ENCODE measurements around the gene ACSM6. TPM values are rescaled to one million over a fixed set of nuclear protein-coding genes. Genes with fewer than 3 reads are reported as not detected.
"Not testable (repeated sequence)": the region's sequence is repeated elsewhere in the genome, so short reads cannot be mapped to it uniquely, and the experiment has no call there.

The ACSM6 gene, protein sequence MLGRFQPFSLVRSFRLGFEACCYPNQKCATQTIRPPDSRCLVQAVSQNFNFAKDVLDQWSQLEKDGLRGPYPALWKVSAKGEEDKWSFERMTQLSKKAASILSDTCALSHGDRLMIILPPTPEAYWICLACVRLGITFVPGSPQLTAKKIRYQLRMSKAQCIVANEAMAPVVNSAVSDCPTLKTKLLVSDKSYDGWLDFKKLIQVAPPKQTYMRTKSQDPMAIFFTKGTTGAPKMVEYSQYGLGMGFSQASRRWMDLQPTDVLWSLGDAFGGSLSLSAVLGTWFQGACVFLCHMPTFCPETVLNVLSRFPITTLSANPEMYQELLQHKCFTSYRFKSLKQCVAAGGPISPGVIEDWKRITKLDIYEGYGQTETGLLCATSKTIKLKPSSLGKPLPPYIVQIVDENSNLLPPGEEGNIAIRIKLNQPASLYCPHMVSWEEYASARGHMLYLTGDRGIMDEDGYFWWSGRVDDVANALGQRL
- total RNA-seq (2014; rRNA removed; shearing (Covaris generic)): not detected in 2 replicates

DNA sequence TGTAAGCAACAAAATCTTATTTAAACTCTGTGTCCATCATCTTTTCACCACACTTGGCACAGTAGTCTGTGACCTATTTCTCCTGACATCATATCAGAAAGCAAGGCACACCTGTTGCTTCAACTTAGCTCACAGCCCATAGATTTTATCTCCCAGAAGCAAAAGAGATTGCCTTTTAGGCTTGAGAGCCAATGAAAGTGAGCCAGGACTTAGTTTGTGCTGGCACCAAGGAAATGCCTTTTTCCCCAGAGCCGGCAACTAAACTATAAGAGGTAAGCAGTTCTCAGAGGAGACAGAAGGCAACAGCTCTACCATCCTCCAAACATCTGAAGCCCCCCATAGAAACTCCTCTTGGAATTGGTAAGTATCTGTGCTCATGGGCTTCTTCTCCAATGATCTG is at the start of gene ACSM6:
Gene ACSM6 (plus strand): TSS at position 295 of the 400 bp plus-strand sequence. CDS start 248 bp downstream, outside the sequence.
- in situ Hi-C loops (cut with HindIII; ENCODE audit: low sequenced_read_pairs): no loop called here
- DNase-seq (ENCODE audit: low spot score): no peak

GRCh38 chr10:95168694-95169093 is 25.3 kb upstream of the ACSM6 start:
- in situ Hi-C loops (cut with HindIII; ENCODE audit: low sequenced_read_pairs): no loop called here
- DNase-seq (ENCODE audit: low spot score): no peak

GRCh38 chr10:95169522-95169921 is 24.5 kb upstream of the ACSM6 start:
- no peak for DNase-seq (ENCODE audit: low spot score)
- in situ Hi-C loops (cut with HindIII; ENCODE audit: low sequenced_read_pairs): no loop called here

DNA sequence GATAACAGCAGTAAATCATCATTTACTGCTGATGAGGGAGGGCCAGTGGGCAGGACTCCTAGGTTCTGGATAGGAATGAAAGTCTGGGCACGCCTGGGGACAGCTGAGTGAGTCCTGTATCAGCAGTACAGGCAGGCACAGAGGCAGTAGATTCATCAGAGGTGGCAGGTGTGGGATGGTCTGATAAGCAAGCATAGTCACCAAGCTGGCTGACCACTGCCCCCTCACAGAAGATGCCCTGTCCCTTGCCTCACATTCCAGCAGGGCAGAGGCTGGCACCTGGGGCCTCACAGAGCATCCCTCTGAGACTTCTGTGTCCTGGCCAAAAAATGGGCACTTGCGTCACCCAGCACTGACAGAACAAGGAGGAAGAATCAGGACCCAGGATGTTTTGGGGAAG is 23.2 kb upstream of the ACSM6 start:
- DNase-seq (ENCODE audit: low spot score): no peak
- in situ Hi-C loops (cut with HindIII; ENCODE audit: low sequenced_read_pairs): no loop called here

GRCh38 chr10:95171336-95171735 is 22.7 kb upstream of the ACSM6 start:
- in situ Hi-C loops (cut with HindIII; ENCODE audit: low sequenced_read_pairs): no loop called here
- DNase-seq (ENCODE audit: low spot score): no peak

DNA sequence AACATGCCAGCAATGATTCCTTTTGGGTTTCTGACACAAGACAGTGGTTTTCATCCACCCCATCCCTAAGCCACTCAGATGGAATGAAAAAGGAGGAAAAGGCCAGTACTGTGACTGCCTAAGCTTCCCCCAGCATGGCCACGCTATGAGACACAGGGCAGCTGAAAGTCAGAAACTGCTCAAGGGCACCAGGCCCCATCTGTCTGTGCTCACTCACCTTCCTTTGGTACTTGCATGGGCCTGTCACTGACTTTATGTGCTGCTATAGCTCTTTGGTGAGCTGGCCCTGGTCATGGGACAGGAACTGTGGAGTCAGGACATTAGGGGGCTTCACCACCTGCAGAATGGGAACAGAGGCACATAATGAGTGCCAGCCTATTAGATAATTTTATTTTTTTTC is 21.2 kb upstream of the ACSM6 start:
- in situ Hi-C loops (cut with HindIII; ENCODE audit: low sequenced_read_pairs): no loop called here
- DNase-seq (ENCODE audit: low spot score): no peak

- no peak for DNase-seq (ENCODE audit: low spot score)
- in situ Hi-C loops (cut with HindIII; ENCODE audit: low sequenced_read_pairs): no loop called here
These were observed 17.9 kb upstream of the ACSM6 start for GRCh38 chr10:95176101-95176500.

DNA sequence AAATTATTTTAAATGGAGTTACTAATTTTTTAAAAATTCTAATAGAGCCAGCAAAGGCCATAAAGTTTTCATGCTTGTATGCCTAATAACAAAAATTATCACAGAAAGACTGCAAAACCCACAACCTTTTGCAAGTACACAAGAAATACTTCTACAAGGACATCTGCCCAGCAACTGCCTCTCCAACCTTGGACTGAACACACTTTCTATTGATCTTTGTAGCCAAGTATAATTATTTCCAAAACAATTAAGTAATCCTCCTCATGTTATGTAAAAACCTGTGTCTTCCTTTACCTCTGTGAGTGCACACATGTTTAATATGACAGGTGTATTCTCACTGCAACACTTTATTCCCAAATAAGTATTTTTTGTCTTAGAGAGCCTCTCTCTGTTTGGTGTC is 16.6 kb upstream of the ACSM6 start:
- in situ Hi-C loops (cut with HindIII; ENCODE audit: low sequenced_read_pairs): no loop called here
- no peak for DNase-seq (ENCODE audit: low spot score)

GRCh38 chr10:95178266-95178665 is 15.8 kb upstream of the ACSM6 start:
- no peak for DNase-seq (ENCODE audit: low spot score)
- in situ Hi-C loops (cut with HindIII; ENCODE audit: low sequenced_read_pairs): no loop called here

DNA sequence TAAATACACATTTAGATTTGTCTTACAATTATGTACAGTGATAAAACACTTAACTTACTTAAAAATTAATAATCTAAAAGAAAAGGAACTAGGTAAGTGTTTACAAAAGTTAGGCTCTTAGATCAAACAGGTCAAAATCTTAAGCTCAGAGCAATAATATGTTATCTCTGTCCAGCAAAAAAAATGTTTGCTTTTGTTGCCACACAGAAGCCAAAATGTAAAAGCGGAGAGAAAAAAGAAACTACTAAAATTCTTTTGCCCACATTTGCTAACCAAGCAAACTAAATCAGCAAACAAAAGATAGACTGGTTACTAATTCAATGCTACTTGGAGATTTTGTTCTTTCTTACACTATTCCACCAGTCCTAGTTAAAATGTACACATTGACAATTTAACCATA is 15.2 kb upstream of the ACSM6 start:
- DNase-seq (ENCODE audit: low spot score): no peak

GRCh38 chr10:95181726-95182125 is 12.3 kb upstream of the ACSM6 start:
- in situ Hi-C loops (cut with HindIII; ENCODE audit: low sequenced_read_pairs): no loop called here
- DNase-seq (ENCODE audit: low spot score): no peak

More for the DNA sequence above, 15.2 kb upstream of the ACSM6 start:
- in situ Hi-C loops (cut with HindIII; ENCODE audit: low sequenced_read_pairs): no loop called here

- in situ Hi-C loops (cut with HindIII; ENCODE audit: low sequenced_read_pairs): no loop called here
- peak; percentile 51 for DNase-seq (ENCODE audit: low spot score)
These were observed 10.5 kb upstream of the ACSM6 start for GRCh38 chr10:95183271-95184230.

- in situ Hi-C loops (cut with HindIII; ENCODE audit: low sequenced_read_pairs): no loop called here
- no peak for DNase-seq (ENCODE audit: low spot score)
These were observed 6.4 kb upstream of the ACSM6 start for GRCh38 chr10:95187617-95188016.

- no peak for DNase-seq (ENCODE audit: low spot score)
These were observed 5.4 kb upstream of the ACSM6 start for GRCh38 chr10:95188593-95188992.

GRCh38 chr10:95196046-95196445 is 2.0 kb downstream of the ACSM6 start:
- in situ Hi-C loops (cut with HindIII; ENCODE audit: low sequenced_read_pairs): no loop called here
- no peak for DNase-seq (ENCODE audit: low spot score)

More at GRCh38 chr10:95188593-95188992, 5.4 kb upstream of the ACSM6 start:
- in situ Hi-C loops (cut with HindIII; ENCODE audit: low sequenced_read_pairs): no loop called here

DNA sequence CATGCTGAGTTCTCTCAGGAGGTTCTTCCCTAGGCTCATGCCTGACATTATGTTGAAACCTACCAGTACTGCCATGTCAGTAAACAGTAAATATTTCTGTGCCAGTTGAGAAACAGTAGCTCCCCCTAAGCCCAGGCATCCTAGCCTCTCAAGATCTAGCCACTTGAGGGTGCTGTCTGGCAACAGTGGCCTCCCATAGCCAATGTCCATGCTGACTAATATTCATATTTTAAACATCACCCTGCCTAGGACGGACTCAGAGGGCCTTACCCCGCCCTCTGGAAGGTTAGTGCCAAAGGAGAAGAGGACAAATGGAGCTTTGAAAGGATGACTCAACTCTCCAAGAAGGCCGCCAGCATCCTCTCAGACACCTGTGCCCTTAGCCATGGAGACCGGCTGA is 7.7 kb downstream of the ACSM6 start:
- DNase-seq (ENCODE audit: low spot score): no peak
- in situ Hi-C loops (cut with HindIII; ENCODE audit: low sequenced_read_pairs): no loop called here

GRCh38 chr10:95202865-95203264 is 8.8 kb downstream of the ACSM6 start:
- DNase-seq (ENCODE audit: low spot score); in situ Hi-C loops (cut with HindIII; ENCODE audit: low sequenced_read_pairs): not testable (repeated sequence)

GRCh38 chr10:95208702-95209391 is 14.8 kb downstream of the ACSM6 start:
- no peak for DNase-seq (ENCODE audit: low spot score)
- in situ Hi-C loops (cut with HindIII; ENCODE audit: low sequenced_read_pairs): no loop called here

DNA sequence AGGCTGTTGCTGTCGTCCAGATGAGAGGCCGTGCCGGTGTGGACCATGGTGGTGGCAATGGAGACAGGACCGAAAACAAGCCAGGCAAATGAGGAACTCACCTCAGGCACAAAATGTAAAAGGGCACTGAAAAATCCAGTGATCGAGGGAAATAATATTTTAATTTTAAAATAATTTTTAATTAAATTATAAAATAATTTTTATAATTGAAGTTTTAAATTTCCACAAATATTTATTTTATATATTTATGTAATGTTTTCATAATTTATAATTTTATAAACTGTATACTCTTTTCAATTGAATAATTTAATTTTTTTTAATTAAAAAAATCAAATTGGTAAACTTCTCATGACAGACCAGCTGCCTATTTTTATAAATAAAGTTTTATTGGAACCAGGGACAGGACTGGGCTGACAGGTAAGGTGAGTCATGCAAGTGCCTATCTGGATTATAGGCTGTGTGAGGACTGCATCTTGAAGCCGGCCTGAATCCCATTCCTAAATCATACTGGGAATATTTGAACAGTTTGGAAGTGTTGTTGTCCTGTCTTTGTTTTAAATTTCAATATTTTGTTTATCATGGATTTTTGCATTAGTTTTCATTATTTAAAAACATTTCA is 15.6 kb downstream of the ACSM6 start:
- DNase-seq (ENCODE audit: low spot score): no peak
- in situ Hi-C loops (cut with HindIII; ENCODE audit: low sequenced_read_pairs): no loop called here

Data from G401 (cell line).